Stimulated activated CD8-positive, alpha-beta memory T cell treated with anti-CD3 and anti-CD28 coated beads, Interleukin-4, amount 100 ng/mL, for 24 hours (primary cell): Measurements from ENCODE around the gene DMWD.
A peak's percentile ranks its signal among the peaks of the same experiment; 100 is the strongest.

Experiments
- DNase-seq: peaks from one replicate; pipeline ENCODE4 v3.0.0-alpha.2; 2020; ENCODE audit warnings: low read depth

Gene DMWD

GRCh38 chr19:45785781-45786532 lies 6.7 kb downstream of the DMWD start:
- no peak for DNase-seq

- DNase-seq, result no peak
Observed at GRCh38 chr19:45785097-45785496, 7.5 kb downstream of the DMWD start.

GRCh38 chr19:45784096-45784495 lies 8.5 kb downstream of the DMWD start:
- DNase-seq, result no peak

GRCh38 chr19:45782820-45783785 lies 9.5 kb downstream of the DMWD start:
- no peak for DNase-seq

GRCh38 chr19:45782162-45782691 lies 10.4 kb downstream of the DMWD start, which contains the start of gene DMPK:
Gene DMPK, minus strand, starts transcription at chr19:45782490. Its CDS starts 138 bp downstream, at chr19:45782352.
- no peak for DNase-seq

GRCh38 chr19:45781214-45782161 lies 11.2 kb downstream of the DMWD start:
- no peak for DNase-seq

GRCh38 chr19:45780448-45781213 lies 12.0 kb downstream of the DMWD start:
- no peak for DNase-seq

GRCh38 chr19:45780146-45780447 lies 12.5 kb downstream of the DMWD start:
- DNase-seq, result no peak

- peak; percentile 80 for DNase-seq
Observed at GRCh38 chr19:45779231-45780145, 13.2 kb downstream of the DMWD start.

- DNase-seq, result no peak
Observed at GRCh38 chr19:45778010-45778661, 14.5 kb downstream of the DMWD start.

- no peak for DNase-seq
Observed at GRCh38 chr19:45777395-45777961, 15.2 kb downstream of the DMWD start.

GRCh38 chr19:45774765-45775164 lies 17.9 kb downstream of the DMWD start:
- DNase-seq, result no peak

GRCh38 chr19:45773384-45773783 lies 19.3 kb downstream of the DMWD start:
- no peak for DNase-seq

- DNase-seq, result no peak
Observed at GRCh38 chr19:45772912-45773311, 19.7 kb downstream of the DMWD start.

- DNase-seq, result no peak
Observed at GRCh38 chr19:45772130-45772840, 20.4 kb downstream of the DMWD start.

- DNase-seq, result no peak
Observed at GRCh38 chr19:45771311-45771933, 21.2 kb downstream of the DMWD start.

GRCh38 chr19:45770192-45771101 lies 22.2 kb downstream of the DMWD start:
- peak; percentile 88 for DNase-seq
